Transverse colon (tissue), 4 donors: ENCODE measurements around the gene MLF1. TPM values are rescaled to one million over a fixed set of nuclear protein-coding genes. Genes with fewer than 3 reads are reported as not detected.

Experiments used
- DNase-seq: peaks from one replicate; pipeline ENCODE4 v3.0.0-alpha.2; 2019
- H3K27ac ChIP-seq, 4 donors: fragments of 200-600 bp; sonication (generic); 2 replicates each; pipeline ENCODE4 v1.5.1; 2016 to 2018; ENCODE audit warnings: inconsistent platforms in 4 of 4
- H3K27me3 ChIP-seq: fragments of 200-600 bp; sonication (generic); 2 replicates; pipeline ENCODE4 v1.5.1; 2017; ENCODE audit warnings: inconsistent platforms
- H3K36me3 ChIP-seq, 4 donors: fragments of 200-600 bp; sonication (generic); 2 replicates each; pipeline ENCODE4 v1.5.1; 2017 to 2019; ENCODE audit warnings: inconsistent platforms in 4 of 4
- H3K4me1 ChIP-seq, 4 donors: fragments of 200-600 bp; sonication (generic); 2 replicates each; pipeline ENCODE4 v1.5.1; 2017 to 2020; ENCODE audit warnings: inconsistent platforms in 4 of 4
- H3K4me3 ChIP-seq, 4 donors: fragments of 200-600 bp; sonication (generic); 1 replicate in 1 of 4; 2 replicates in 3 of 4; pipeline versions ENCODE4 v1.5.1 to v1.6.1; 2017 to 2019; ENCODE audit warnings: inconsistent platforms in 4 of 4
- H3K9me3 ChIP-seq, 2 donors: fragments of 200-600 bp; sonication (generic); 2 replicates each; pipeline ENCODE4 v1.5.1; 2017 to 2019; ENCODE audit warnings: inconsistent platforms in 2 of 2
- CTCF ChIP-seq, 5 experiments: fragments of 200-600 bp in 3 of 5; fragments of 450-650 bp in 2 of 5; sonication (generic) in 3 of 5; IDR thresholded peaks; 1 replicate in 2 of 5; 2 replicates in 3 of 5; pipeline ENCODE4 v1.5.1; 2016 to 2017; ENCODE audit warnings: antibody characterized with exemption in 5 of 5, inconsistent platforms in 3 of 5, mild to moderate bottlenecking in 2 of 5, moderate library complexity in 1 of 5
- EP300 ChIP-seq: sonication (generic); formaldehyde crosslinking; IDR thresholded peaks from one replicate; pipeline ENCODE4 v1.6.1; 2017; ENCODE audit warnings: antibody characterized with exemption, low read depth
- POLR2A ChIP-seq: fragments of 450-650 bp; IDR thresholded peaks from one replicate; pipeline ENCODE4 v1.6.1; 2016; ENCODE audit warnings: antibody characterized with exemption, mild to moderate bottlenecking, moderate library complexity
- POLR2AphosphoS5 ChIP-seq, 3 donors: sonication (generic); formaldehyde crosslinking; IDR thresholded peaks; one replicate each; pipeline ENCODE4 v1.6.1; 2016; ENCODE audit warnings: antibody characterized with exemption in 3 of 3
- WGBS, 2 donors: methylation state at CpG; one replicate each; pipeline ENCODE4 v1.1.5; 2018; ENCODE audit warnings: low coverage in 1 of 2; 5-methylcytosine and 5-hydroxymethylcytosine counted together
- in situ Hi-C, 4 donors: fragments of 200-750 bp; cut with MboI; loops; one replicate each; pipeline versions ENCODE4 v1.15.0 to v1.15.1; 2017; ENCODE audit warnings: low sequenced_read_pairs in 3 of 4, low pct_ligation_motif_present in 1 of 4, low pct_unique_long_range_greater_than_20kb in 1 of 4
- intact Hi-C: fragments of 100-400 bp; cut with DNase I; formaldehyde crosslinking; loops from one replicate; pipeline ENCODE4 v1.15.1; 2023; ENCODE audit warnings: low total_unique reads
- small RNA-seq, 4 donors: library from RNA; depleted of rRNA; stranded (forward); fragments of <200 nt; gene quantifications; one replicate each; pipeline ENCODE3, GENCODE V24; 2016
- total RNA-seq, 4 donors: library from RNA; depleted of rRNA; stranded (reverse); fragments of >200 nt; gene quantifications; one replicate each; pipeline ENCODE4 v1.1.0, GENCODE V29; 2016

MLF1 gene
- total RNA-seq, 4 donors from 2014 or later: 0.60 to 21.7 (median 3.6) TPM

GRCh38 chr3:158652463-158652862 is 81.5 kb downstream of the MLF1 start:
- TF ChIP-seq POLR2A (no peak), EP300 (no peak), POLR2AphosphoS5 (IDR thresholded peaks at IDR 0.05) (no peak), CTCF (IDR thresholded peaks at IDR 0.05) (no peak)
- Histone ChIP-seq H3K4me3 (no peak overlapping the region), H3K27ac (no peak overlapping the region), H3K27me3 (no peaks in the 10 kb centered on the region), H3K4me1 (no peaks in the 10 kb centered on the region), H3K36me3 (peaks cover 0 to 63% (median 16%) of the 10 kb centered on the region in 4 donors), H3K9me3 (no peaks in the 10 kb centered on the region)
- WGBS, 2 donors: 67 to 76% methylated on average over 3 of the region's 3 CpGs
- DNase-seq: no peak
- in situ Hi-C loops (loop anchor here in 2 of 4 donors (10.0 kb wide), 2 partner anchors 132 to 142 kb away; no protein-coding TSS in a partner anchor), intact Hi-C loops (no loop called here)

Small RNA genes within 50 kb of the gene (small RNA-seq; reads per million reads assigned to genes)
- gene AC025033.1: 0 to 0.14 (median 0) reads per million in 4 donors

Other genes starting within 250 kb of the MLF1 start
- gene GFM1, start 73.3 kb downstream of the MLF1 start, total RNA-seq: 10 to 100 TPM; 26.2 to 71.2 (median 47.9) TPM
- gene LXN, start 101.5 kb downstream of the MLF1 start, total RNA-seq: 10 to 100 TPM; 22.2 to 55.8 (median 24.4) TPM
- 10 to 100 TPM in 2 of 4 donors, 1 to 10 TPM in 2; 3.4 to 71.5 (median 30.2) TPM for gene RARRES1, start 161.3 kb downstream of the MLF1 start, total RNA-seq
- 10 to 100 TPM in 3 of 4 donors, 1 to 10 TPM in 1; 9.2 to 86.6 (median 64.0) TPM for gene MFSD1, start 230.9 kb downstream of the MLF1 start, total RNA-seq